K562 (cell line): Measurements from ENCODE around the gene NEU1. TPM values are rescaled to one million over a fixed set of nuclear protein-coding genes. Genes with fewer than 3 reads are reported as not detected.
A peak's percentile ranks its signal among the peaks of the same experiment; 100 is the strongest.

Experiments used
- L3MBTL2 ChIP-seq: fragments of 450-650 bp; IDR thresholded peaks from 2 replicates; pipeline ENCODE4 v1.6.1; 2016; ENCODE audit warnings: mild to moderate bottlenecking, moderate library complexity
- MEF2A ChIP-seq: IDR thresholded peaks from 2 replicates; pipeline ENCODE4 v1.6.1; 2011; ENCODE audit warnings: low read depth, mild to moderate bottlenecking, low read length, moderate library complexity; ENCODE audit not compliant: control insufficient read depth
- ZNF224 ChIP-seq: sonication (generic); formaldehyde crosslinking; IDR thresholded peaks from 2 replicates; pipeline ENCODE4 v1.8.0; 2022; ENCODE audit warnings: mild to moderate bottlenecking, missing genetic modification reagents
- polyA plus RNA-seq, 8 experiments: library from polyadenylated mRNA; depleted of rRNA in 4 of 8; stranded (reverse) in 5 of 8; unstranded in 3 of 8; fragments of >200 nt; fragmentation: Nextera tagmentation in 2 of 8; fragmentation: Illumina TruSeq in 1 of 8; extraction: Ambion mirVana in 2 of 8; extraction: Trizol in 1 of 8; gene quantifications; 2 replicates each; pipeline versions ENCODE4 v1.2.1 to v1.2.3, GENCODE V29; 2011 to 2014; ENCODE audit warnings: inconsistent platforms in 1 of 8, missing spikeins in 1 of 8
- total RNA-seq, 7 experiments: library from RNA; depleted of rRNA in 6 of 7; stranded (reverse); fragments of >200 nt in 6 of 7; fragmentation: Illumina TruSeq in 2 of 7; extraction: Trizol in 2 of 7; gene quantifications; 2 replicates each; pipeline versions ENCODE4 v1.2.1 to v1.2.3, GENCODE V29; 2011 to 2021; ENCODE audit warnings: low replicate concordance in 1 of 7
- TF ChIP-seq, protein P1 (sequence below), 2 experiments: fragments of 450-650 bp; IDR thresholded peaks; 2 replicates each; pipeline ENCODE4 v1.6.1; 2016; ENCODE audit warnings: mild to moderate bottlenecking in 2 of 2, borderline replicate concordance in 1 of 2, low read depth in 1 of 2, moderate library complexity in 1 of 2
- TF ChIP-seq, protein P2 (sequence below): fragments of 450-650 bp; formaldehyde crosslinking; IDR thresholded peaks from 2 replicates; pipeline ENCODE4 v1.4.0; 2020; ENCODE audit warnings: mild to moderate bottlenecking
- TF ChIP-seq, protein P3 (sequence below), 2 experiments: fragments of 450-650 bp in 1 of 2; sonication (generic) in 1 of 2; formaldehyde crosslinking in 1 of 2; IDR thresholded peaks; 2 replicates each; pipeline versions ENCODE4 v1.7.1 to v1.9.0; 2016 to 2022; ENCODE audit warnings: inconsistent platforms in 1 of 2, mild to moderate bottlenecking in 1 of 2, missing genetic modification reagents in 1 of 2

The NEU1 gene
- total and polyA plus RNA-seq, 9 of the 15 experiments (the other 6 are each of a cell fraction or from before 2014, with no cell fraction given) = 14.8 to 67.8 (median 51.0) TPM

DNA sequence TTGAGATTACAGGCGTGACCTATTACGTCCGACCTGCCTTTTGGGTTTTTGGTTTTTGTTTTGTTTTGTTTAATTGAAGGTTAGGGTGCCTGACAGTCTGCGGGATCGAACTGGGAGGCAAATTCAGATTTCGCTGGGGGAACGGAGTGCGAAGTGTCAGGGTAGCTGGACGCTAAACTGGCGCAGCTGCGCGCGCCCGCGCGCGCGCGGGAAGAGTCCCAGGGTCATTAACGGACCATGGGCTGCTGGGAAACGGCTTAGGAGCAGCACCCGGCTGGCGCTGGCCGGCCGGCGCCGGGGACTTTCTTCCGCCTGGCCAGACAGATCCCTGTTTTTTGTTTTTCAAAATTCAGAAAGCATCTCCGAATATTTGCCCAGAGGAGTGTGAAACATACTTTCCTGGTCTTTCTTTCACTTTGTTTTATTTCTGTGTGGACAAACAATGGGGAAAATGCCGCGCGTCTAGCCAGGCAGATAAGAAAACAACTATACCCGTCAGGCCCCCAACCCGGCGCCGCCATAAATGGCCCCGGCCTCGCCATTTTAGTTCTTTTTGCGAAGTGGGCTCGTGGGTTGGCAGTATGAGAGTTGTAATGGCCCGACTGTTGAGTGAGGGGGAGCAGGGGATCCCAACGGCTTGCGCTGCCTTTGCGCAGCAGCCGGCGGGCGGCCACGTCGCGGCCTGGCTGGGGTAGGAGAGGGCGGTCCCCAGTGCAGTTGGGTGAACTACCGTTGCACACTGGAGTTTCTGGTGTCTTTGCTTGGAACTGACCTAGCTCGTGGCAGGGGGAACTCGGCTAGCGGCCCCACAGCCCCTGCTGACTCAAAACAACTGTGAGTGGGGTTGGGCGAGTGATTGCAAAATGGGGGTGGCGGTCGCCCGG, 28.0 kb downstream of the NEU1 start (continued):
- TF ChIP-seq, protein P1, sequence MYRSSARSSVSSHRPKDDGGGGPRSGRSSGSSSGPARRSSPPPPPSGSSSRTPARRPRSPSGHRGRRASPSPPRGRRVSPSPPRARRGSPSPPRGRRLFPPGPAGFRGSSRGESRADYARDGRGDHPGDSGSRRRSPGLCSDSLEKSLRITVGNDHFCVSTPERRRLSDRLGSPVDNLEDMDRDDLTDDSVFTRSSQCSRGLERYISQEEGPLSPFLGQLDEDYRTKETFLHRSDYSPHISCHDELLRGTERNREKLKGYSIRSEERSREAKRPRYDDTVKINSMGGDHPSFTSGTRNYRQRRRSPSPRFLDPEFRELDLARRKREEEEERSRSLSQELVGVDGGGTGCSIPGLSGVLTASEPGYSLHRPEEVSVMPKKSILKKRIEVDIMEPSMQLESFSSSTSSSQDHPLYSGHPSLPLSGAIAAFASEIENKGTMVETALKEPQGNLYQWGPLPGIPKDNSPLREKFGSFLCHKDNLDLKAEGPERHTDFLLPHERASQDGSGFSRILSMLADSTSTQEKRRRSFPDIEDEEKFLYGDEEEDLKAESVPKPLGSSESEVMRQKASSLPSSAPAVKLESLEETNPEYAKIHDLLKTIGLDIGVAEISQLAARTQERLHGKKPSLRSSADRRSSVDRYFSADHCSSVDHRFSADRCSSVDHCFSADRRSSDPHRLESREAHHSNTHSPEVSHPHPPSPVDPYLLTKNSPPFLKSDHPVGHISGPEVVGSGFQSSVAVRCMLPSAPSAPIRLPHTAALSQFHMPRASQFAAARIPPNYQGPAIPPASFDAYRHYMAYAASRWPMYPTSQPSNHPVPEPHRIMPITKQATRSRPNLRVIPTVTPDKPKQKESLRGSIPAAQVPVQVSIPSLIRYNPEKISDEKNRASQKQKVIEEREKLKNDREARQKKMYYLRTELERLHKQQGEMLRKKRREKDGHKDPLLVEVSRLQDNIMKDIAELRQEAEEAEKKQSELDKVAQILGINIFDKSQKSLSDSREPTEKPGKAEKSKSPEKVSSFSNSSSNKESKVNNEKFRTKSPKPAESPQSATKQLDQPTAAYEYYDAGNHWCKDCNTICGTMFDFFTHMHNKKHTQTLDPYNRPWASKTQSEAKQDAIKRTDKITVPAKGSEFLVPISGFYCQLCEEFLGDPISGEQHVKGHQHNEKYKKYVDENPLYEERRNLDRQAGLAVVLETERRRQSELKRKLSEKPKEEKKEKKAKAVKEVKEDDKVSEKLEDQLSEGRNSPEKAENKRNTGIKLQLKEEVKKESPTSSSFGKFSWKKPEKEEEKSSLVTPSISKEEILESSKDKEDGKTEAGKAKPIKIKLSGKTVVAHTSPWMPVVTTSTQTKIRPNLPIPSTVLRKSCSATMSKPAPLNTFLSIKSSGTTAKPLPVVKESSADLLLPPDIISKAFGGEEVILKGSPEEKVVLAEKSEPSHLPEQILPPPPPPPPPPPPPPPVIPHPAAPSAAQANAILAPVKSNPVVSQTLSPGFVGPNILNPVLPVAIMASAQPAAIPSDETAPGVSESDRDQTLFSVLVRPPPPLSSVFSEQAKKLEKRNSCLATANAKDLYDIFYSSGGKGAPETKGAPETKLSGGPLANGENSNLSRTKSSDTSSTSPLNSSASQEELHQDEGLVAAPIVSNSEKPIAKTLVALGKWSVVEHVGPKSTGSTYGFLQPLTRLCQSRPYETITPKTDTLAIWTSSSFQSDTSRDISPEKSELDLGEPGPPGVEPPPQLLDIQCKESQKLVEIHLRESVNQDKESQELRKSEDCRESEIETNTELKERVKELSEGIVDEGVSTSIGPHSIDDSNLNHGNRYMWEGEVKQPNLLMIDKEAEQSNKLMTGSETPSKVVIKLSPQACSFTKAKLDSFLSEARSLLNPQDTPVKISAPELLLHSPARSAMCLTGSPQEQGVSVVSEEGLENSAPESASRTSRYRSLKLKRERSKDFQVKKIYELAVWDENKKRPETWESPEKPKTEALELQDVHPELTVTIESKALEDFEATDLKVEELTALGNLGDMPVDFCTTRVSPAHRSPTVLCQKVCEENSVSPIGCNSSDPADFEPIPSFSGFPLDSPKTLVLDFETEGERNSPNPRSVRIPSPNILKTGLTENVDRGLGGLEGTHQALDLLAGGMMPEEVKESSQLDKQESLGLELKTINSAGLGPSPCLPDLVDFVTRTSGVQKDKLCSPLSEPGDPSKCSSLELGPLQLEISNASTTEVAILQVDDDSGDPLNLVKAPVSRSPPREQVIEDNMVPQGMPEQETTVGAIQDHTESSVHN (IDR thresholded peaks at IDR 0.05; ENCODE audit: borderline replicate concordance in 1 of 2, low read depth in 1 of 2) = peak in 1 of 2 experiments; percentile 61; a peak in 1 of 4 replicates
- TF ChIP-seq MEF2A = no peak
- TF ChIP-seq, protein P2, sequence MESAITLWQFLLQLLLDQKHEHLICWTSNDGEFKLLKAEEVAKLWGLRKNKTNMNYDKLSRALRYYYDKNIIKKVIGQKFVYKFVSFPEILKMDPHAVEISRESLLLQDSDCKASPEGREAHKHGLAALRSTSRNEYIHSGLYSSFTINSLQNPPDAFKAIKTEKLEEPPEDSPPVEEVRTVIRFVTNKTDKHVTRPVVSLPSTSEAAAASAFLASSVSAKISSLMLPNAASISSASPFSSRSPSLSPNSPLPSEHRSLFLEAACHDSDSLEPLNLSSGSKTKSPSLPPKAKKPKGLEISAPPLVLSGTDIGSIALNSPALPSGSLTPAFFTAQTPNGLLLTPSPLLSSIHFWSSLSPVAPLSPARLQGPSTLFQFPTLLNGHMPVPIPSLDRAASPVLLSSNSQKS (CRISPR knock-in tag) = peak; percentile 73; the same call in 1 of the 2 replicates
- peak; percentile 99 for TF ChIP-seq L3MBTL2
- peak; percentile 87 for TF ChIP-seq ZNF224
- TF ChIP-seq, protein P3, sequence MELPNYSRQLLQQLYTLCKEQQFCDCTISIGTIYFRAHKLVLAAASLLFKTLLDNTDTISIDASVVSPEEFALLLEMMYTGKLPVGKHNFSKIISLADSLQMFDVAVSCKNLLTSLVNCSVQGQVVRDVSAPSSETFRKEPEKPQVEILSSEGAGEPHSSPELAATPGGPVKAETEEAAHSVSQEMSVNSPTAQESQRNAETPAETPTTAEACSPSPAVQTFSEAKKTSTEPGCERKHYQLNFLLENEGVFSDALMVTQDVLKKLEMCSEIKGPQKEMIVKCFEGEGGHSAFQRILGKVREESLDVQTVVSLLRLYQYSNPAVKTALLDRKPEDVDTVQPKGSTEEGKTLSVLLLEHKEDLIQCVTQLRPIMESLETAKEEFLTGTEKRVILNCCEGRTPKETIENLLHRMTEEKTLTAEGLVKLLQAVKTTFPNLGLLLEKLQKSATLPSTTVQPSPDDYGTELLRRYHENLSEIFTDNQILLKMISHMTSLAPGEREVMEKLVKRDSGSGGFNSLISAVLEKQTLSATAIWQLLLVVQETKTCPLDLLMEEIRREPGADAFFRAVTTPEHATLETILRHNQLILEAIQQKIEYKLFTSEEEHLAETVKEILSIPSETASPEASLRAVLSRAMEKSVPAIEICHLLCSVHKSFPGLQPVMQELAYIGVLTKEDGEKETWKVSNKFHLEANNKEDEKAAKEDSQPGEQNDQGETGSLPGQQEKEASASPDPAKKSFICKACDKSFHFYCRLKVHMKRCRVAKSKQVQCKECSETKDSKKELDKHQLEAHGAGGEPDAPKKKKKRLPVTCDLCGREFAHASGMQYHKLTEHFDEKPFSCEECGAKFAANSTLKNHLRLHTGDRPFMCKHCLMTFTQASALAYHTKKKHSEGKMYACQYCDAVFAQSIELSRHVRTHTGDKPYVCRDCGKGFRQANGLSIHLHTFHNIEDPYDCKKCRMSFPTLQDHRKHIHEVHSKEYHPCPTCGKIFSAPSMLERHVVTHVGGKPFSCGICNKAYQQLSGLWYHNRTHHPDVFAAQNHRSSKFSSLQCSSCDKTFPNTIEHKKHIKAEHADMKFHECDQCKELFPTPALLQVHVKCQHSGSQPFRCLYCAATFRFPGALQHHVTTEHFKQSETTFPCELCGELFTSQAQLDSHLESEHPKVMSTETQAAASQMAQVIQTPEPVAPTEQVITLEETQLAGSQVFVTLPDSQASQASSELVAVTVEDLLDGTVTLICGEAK (IDR thresholded peaks at IDR 0.05) = peak; percentile 67
- TF ChIP-seq, protein P3 (CRISPR knock-in tag; IDR thresholded peaks at IDR 0.05) = no peak
